Tibial nerve (tissue), 3 donors: ENCODE measurements around the gene TRAF7.
"Not testable (repeated sequence)": the region's sequence is repeated elsewhere in the genome, so short reads cannot be mapped to it uniquely, and the experiment has no call there.

ENCODE experiments used
- CTCF ChIP-seq, 5 experiments: fragments of 200-600 bp in 3 of 5; fragments of 450-650 bp in 2 of 5; sonication (generic) in 3 of 5; IDR thresholded peaks; one replicate each; pipeline ENCODE4 v1.5.1; 2016 to 2019; ENCODE audit warnings: antibody characterized with exemption in 5 of 5, mild to moderate bottlenecking in 3 of 5, moderate library complexity in 2 of 5
- POLR2A ChIP-seq, 2 donors: fragments of 450-650 bp; IDR thresholded peaks; one replicate each; pipeline ENCODE4 v1.6.1; 2017; ENCODE audit warnings: antibody characterized with exemption in 2 of 2, mild to moderate bottlenecking in 2 of 2, moderate library complexity in 2 of 2

GRCh38 chr16:2114885-2115590, 40.5 kb upstream of the TRAF7 start:
- TF ChIP-seq CTCF, POLR2A (IDR thresholded peaks at IDR 0.05): not testable (repeated sequence)
